Spleen (tissue), 7 donors: ENCODE measurements around the gene LHFPL5.

ENCODE experiments used
- CTCF ChIP-seq, 11 experiments: fragments of 200-600 bp in 7 of 11; fragments of 450-650 bp in 4 of 11; sonication (generic) in 4 of 11; IDR thresholded peaks in 8 of 11; conservative IDR thresholded peaks in 3 of 11; 1 replicate in 7 of 11; 2 replicates in 4 of 11; pipeline versions ENCODE4 v1.4.0 to v1.8.0; 2016 to 2021; ENCODE audit warnings: antibody characterized with exemption in 11 of 11, inconsistent platforms in 4 of 11, mild to moderate bottlenecking in 1 of 11
- POLR2A ChIP-seq, 3 donors: fragments of 450-650 bp; IDR thresholded peaks; one replicate each; pipeline ENCODE4 v1.5.1; 2017; ENCODE audit warnings: antibody characterized with exemption in 3 of 3, mild to moderate bottlenecking in 1 of 3
- POLR2AphosphoS5 ChIP-seq, 3 donors: sonication (generic); formaldehyde crosslinking; IDR thresholded peaks; one replicate each; pipeline ENCODE4 v1.5.1; 2017; ENCODE audit warnings: antibody characterized with exemption in 3 of 3
- donor health status: DM: no; HTN: no; CAD: no; lungs with moderate emphysema.
- donor health status: DM: no; HTN: no; CAD: no.
- donor health status: DM: no; HTN: no; CAD: no.

- TF ChIP-seq CTCF (IDR thresholded peaks at IDR 0.05 in 8 of 11, conservative IDR thresholded peaks at IDR 0.05 in 3 of 11): no peak
- TF ChIP-seq POLR2A (IDR thresholded peaks at IDR 0.05): no peak
- no peak for TF ChIP-seq POLR2AphosphoS5 (IDR thresholded peaks at IDR 0.05)
These were observed 52.7 kb downstream of the LHFPL5 start for GRCh38 chr6:35857853-35858252.
